ENCODE measurements around the gene TCP1.
A peak's percentile ranks its signal among the peaks of the same experiment; 100 is the strongest.
"Not testable (repeated sequence)": the region's sequence is repeated elsewhere in the genome, so short reads cannot be mapped to it uniquely, and the experiment has no call there.

The TCP1 gene

GRCh38 chr6:159789377-159790148 is at the start of gene TCP1:
Gene TCP1 (minus strand): TSS chr6:159789602. CDS start chr6:159789468, 134 bp downstream.
- DNase-seq (ENCODE audit: low read depth in 3 of 3), result peak; percentile 94 to 99 (median 98)

DNA sequence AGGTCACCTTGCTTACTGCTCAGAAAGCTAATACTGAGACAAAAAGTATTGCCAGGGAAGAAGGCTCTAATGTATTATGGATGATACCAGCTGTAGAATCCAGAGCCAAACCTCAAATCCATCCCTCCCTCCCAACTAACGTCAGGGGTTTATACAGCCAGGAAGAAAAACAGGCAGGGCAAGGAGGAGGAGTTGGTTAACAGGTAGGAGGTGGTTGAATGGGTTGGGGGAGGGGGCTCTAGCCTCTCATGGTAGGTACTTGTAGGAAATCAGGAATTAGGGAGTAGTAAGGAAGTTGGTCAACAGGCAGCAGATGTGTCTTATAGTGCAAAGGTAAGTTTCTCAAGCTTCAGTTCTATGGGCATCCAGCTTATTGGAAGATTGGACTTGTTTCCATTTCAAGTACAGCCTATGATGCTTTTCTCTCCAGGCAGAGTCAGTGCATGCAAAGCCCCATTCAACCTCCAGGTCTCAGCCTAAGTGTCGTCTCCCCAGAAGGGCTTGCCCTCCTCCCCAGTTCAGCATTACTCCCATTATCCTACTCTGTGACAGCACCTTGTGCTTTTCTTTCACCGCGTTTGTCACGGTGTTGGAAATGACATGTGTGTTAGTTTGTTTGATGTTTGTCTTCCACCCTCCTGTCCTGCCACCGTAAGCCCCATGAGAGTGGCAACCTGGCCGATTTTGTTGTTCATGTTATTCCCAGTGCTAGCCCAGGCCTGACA is 48.8 kb upstream of the TCP1 start:
- DNase-seq (ENCODE audit: low read depth in 3 of 3), result no peak

DNA sequence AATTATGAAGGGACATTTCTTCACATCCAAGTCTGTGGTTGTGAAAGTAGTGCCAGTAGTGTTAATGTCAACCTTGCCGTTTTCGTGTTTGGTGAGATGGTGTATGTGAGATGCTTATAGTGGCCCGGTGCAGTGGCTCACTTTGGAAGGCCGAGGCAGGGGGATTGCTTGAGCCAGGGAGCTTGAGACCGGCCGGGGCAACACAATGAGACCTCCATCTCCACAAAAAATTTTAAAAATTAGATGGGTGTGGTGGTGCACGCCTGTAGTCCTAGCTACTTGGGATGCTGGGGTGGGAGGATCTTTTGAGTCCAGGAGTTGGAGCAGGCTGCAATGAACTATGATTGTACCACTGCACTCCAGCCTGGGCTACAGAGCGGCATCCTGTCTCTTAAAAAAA is 48.1 kb upstream of the TCP1 start:
- no peak for DNase-seq (ENCODE audit: low read depth in 3 of 3)

DNA sequence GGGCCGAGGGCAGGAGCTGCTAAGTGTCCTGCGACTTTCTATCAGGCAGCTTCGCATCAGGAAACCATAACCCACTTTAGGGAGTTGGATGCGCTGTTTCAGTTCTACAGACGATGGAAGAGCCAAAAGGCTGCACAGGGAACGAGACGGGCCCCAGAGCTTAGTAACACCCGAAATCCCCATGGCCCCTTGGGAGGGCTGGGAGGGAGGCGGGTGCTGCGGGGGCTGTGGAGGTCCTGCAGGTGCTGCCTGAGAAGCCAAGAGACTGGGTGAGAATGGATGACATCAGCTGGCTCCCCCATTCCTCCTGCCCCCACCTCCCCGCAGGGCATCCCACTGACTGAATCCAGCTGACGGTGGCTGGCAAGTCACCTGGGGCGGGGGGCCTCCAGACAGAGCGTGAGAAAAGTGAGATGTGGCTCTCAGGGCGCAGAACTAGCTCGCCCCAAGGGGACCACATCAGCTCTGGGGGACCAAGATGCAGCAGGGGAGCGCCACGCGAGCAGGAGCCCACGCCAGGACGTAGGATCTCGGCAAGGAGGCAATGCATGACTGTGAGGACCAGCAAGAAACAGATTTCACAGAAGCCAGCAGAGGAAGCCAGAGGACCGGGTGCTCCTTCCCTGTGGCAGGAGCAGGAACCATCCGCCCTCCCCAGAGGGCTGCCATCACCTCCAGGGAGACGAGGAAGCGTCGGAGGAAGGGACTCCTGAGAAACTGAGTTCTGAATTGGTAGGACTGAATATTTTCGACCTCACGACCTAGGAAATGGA is 47.5 kb upstream of the TCP1 start:
- no peak for DNase-seq (ENCODE audit: low read depth in 3 of 3)

- no peak for DNase-seq (ENCODE audit: low read depth in 3 of 3)
These were observed 44.7 kb upstream of the TCP1 start for GRCh38 chr6:159833997-159834603.

GRCh38 chr6:159833556-159833955 is 44.2 kb upstream of the TCP1 start:
- no peak for DNase-seq (ENCODE audit: low read depth in 3 of 3)

DNA sequence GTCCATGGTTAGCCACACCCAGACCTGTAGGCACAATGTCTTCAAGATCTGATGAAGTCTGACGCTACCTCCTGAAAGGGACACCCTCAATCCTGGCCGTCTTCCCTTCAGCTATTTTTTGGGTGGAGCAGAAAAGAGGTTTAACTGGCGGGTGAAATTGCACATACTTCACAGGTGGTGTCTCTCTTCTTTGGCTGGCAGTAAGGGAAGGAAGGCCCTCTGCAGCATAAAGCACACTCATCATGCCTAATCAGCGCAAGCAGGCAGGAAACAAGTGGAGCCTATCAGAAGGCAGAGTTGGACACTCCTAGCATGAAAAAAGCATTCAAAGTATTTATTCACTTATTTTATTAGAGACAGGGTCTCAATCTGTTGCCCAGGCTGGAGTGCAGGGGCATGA is 43.5 kb upstream of the TCP1 start:
- no peak for DNase-seq (ENCODE audit: low read depth in 3 of 3)

- DNase-seq (ENCODE audit: low read depth in 3 of 3), result no peak
These were observed 41.9 kb upstream of the TCP1 start for GRCh38 chr6:159831373-159831679.

DNA sequence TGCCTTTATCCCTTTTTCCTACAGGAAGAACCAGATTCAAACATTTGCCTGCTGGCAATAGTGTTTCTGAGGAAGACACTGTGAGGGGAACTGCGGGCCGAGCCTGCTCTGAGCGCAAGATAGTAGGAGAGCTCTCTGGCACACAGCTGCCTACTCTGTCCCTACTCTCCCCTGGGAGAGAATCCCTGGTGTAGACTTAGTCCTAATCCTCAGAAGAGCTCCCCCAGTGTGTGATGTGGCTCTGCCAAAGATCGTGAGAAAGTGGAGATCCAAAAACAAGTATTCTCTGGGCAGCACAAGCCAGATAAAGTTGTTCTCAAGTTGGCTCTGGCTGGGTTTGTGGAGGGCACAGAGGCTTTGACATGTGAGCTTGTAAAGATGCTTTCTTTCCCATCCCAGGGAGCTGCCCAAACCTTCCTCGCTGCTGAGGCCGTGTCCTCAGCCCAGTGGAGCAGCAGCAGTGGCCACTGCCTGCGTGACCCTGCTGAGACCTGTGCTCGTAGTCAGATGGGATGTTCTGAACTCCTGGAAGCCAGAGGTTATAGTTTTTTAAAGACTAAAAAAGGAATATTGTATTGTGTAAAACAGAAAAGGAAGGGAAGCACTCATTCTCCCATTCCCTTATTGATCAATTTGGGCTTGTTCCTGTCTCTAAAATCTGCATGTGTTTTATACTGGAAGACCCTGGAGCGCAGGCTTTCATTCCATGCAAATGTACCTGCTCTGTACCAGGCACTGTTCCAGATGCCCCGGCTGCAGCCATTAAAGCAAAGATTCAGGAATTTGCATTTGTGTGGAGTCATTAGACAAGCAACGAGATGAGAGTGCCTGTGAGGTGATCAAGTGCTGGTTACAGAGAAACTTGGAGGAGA is 41.3 kb upstream of the TCP1 start:
- no peak for DNase-seq (ENCODE audit: low read depth in 3 of 3)

DNA sequence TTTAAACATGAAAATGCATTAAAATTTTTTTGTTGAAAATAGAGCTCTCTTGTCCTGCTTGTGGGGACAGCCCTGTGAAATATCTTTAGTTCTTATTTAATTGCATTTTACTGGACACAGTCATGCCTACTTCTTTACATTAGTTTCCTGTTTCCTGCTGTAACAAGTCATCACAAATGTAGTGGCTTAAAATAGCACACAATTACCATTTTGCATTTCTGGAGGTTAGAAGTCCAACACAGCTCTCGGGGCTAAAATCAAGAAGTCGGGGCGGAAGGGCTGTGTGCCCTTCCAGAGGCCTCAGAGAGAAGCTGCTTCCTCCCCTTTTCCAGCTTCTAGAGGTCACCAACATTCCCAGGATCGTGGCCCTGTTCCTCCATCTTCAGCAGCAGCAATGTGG is 40.1 kb upstream of the TCP1 start:
- DNase-seq (ENCODE audit: low read depth in 3 of 3), result no peak

- no peak for DNase-seq (ENCODE audit: low read depth in 3 of 3)
These were observed 38.7 kb upstream of the TCP1 start for GRCh38 chr6:159828074-159828473.

DNA sequence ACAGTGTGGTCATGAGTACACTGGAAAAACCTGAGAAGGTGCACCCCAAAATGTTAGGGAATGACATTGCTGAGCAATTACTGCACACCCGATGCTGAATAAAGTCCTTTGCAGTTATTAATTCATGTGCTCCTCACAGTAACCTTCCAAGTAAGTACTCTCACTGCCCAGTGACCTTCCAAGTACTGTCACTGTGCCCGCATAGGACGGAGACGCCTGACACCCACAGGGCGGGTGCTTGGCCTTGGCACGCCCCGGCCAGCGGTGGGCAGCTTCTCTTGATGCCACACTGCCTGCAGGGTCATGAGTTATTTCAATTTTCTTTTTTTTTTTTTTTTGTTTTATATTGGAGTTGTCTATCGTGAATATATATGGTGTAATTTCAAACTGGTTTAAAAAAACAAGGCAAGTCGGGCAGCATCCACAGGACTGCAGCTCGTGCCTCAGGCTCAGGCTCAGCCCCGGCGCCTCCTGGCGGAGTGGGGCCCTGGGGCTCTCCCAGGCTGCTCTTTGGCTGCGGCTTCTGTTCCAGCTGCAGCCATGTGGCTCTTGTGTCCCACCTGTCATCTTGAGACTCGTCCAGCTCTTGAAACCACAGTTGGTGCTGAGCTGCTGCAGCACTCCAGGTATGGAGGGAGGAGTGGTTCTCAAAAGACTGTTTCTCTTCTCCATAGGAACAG is 37.7 kb upstream of the TCP1 start:
- no peak for DNase-seq (ENCODE audit: low read depth in 3 of 3)

- DNase-seq (ENCODE audit: low read depth in 3 of 3), result no peak
These were observed 36.6 kb upstream of the TCP1 start for GRCh38 chr6:159826004-159826403.

DNA sequence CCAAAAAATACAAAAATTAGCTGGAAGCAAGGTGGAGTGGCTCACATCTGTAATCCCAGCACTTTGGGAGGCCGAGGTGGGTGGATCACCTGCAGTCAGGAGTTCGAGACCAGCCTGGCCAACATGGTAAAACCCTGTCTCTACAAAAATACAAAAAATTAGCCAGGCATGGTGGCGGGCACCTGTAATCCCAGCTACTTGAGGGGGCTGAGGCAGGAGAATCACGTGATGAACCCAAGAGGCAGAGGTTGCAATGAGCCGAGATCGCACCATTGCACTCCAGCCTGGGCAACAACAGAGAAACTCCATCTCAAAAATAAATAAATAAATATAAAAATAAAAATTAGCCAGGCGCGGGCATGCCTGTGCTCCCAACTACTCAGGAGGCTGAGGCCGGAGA is 35.3 kb upstream of the TCP1 start:
- not testable (repeated sequence) for DNase-seq (ENCODE audit: low read depth in 3 of 3)

- DNase-seq (ENCODE audit: low read depth in 3 of 3), result no peak
These were observed 34.6 kb upstream of the TCP1 start for GRCh38 chr6:159823953-159824352.

GRCh38 chr6:159821726-159822125 is 32.3 kb upstream of the TCP1 start:
- no peak for DNase-seq (ENCODE audit: low read depth in 3 of 3)

- DNase-seq (ENCODE audit: low read depth in 3 of 3), result no peak
These were observed 31.7 kb upstream of the TCP1 start for GRCh38 chr6:159821122-159821521.

DNA sequence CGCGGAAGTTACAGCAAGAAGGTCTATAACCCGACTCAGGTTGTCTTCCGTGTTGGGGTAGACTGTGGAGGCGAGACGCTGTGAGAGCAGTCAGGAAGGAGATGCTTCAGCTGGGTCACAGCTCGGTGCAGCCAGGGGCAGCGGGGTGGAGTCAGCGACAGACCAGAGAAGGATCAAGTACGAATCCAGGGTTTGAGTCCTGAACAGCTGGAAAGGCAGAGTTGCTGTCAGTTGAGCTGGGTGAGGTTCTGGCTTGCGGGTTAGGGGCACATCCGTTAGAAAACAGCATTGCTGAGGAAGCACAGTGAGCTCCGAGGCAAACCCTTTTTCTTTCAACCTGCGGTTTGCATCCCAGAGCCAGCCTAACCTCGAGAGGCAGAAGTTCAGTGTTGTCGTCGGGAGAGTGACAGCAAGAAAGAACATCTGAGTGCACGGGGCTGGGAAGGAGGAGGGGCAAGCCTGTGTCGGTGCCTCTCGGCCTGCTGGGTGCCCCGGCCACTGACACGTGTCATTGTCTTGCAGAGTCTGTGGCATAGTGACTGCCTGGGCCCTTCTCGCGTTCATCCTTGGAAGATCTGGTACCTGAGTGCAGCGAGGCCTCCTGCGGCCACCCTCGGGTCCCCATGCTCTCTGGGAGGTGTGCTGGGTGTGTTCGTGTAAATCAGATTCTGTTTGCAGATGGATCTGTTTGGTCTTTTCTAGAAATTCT is 30.7 kb upstream of the TCP1 start:
- DNase-seq (ENCODE audit: low read depth in 3 of 3), result peak in 2 of 3 experiments; percentile 7 to 14

DNA sequence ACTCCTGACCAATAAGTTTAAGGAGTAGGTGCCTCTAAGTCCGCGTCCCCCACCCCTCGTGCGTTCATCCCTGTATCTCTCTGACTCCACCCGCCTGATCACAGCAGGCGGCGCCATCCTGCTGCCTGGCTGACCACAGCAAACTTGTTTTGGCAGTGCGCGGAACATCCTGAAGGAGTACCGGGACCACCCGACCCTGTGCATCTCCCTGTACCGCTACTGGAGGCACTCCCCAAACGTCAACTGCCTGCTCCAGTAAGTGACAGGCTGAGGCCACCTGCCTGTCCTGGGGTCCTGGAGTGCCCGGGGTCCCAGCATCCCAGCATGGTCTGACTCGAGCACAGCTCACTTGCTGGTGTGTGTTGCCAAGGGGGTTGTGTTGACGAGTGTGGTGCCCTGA is 29.7 kb upstream of the TCP1 start:
- no peak for DNase-seq (ENCODE audit: low read depth in 3 of 3)
